A549 (cell line): ENCODE results near the gene GJB1. TPM values are rescaled to one million over a fixed set of nuclear protein-coding genes. Genes with fewer than 3 reads are reported as not detected.

ENCODE experiments used
- ATAC-seq, 2 experiments: fragments of 200-7000 bp in 1 of 2; fragments of >200 bp in 1 of 2; cut with Nextera tagmentation in 1 of 2; cut with Tn5 transposase in 1 of 2; 3 replicates each; pipeline versions ENCODE4 v1.8.0 to v1.9.1; 2018 to 2020; ENCODE audit warnings: mild to moderate bottlenecking in 1 of 2, moderate library complexity in 1 of 2
- CTCF ChIA-PET: fragments of 300-600 bp; sonication (Branson Sonifier 250); formaldehyde crosslinking; extraction: SDS; loops from one replicate; lab custom pipeline; 2021; ENCODE audit warnings: antibody characterized with exemption, inconsistent platforms; lab: Yijun Ruan, JAX
- POLR2A ChIA-PET: fragments of 350-600 bp; formaldehyde crosslinking; extraction: SDS; loops from one replicate; lab custom pipeline; 2021; ENCODE audit warnings: antibody characterized with exemption, inconsistent platforms; lab: Yijun Ruan, JAX
- DNase-seq, 2 experiments: peaks; one replicate each; pipeline versions ENCODE4 v3.0.0 to v3.0.0-alpha.2; 2011 to 2016; ENCODE audit warnings: low read depth in 1 of 2, low spot score in 1 of 2
- FAIRE-seq: peaks from 2 replicates; lab custom pipeline; 2011; peaks lifted over from hg19 to GRCh38; lab: Jason Lieb, UNC
- H3K27ac ChIP-seq, 2 experiments: fragments of >200 bp; sonication (Bioruptor Twin); formaldehyde crosslinking; 3 replicates each; pipeline ENCODE4 v1.5.1; 2016 to 2017
- H3K4me1 ChIP-seq: fragments of >200 bp; sonication (Bioruptor Twin); formaldehyde crosslinking; 3 replicates; pipeline ENCODE4 v1.6.1; 2016
- H3K4me2 ChIP-seq: fragments of >200 bp; sonication (Bioruptor Twin); formaldehyde crosslinking; 3 replicates; pipeline ENCODE4 v1.6.1; 2016
- H3K4me3 ChIP-seq: fragments of >200 bp; sonication (Bioruptor Twin); formaldehyde crosslinking; 3 replicates; pipeline ENCODE4 v1.5.1; 2016
- H3K9me3 ChIP-seq: fragments of >200 bp; sonication (Bioruptor Twin); formaldehyde crosslinking; 3 replicates; pipeline ENCODE4 v1.6.1; 2016
- CBX2 ChIP-seq: fragments of 200-600 bp; sonication (generic); IDR thresholded peaks from 2 replicates; pipeline ENCODE4 v1.6.1; 2016; ENCODE audit warnings: low read depth, mild to moderate bottlenecking, borderline replicate concordance
- CBX8 ChIP-seq: fragments of 200-600 bp; sonication (generic); IDR thresholded peaks from 2 replicates; pipeline ENCODE4 v1.6.1; 2016
- CHD4 ChIP-seq: fragments of 200-600 bp; sonication (generic); IDR thresholded peaks from 2 replicates; pipeline ENCODE4 v1.6.1; 2016; ENCODE audit warnings: antibody characterized with exemption, mild to moderate bottlenecking, borderline replicate concordance
- CTCF ChIP-seq: fragments of >200 bp; sonication (Bioruptor Twin); formaldehyde crosslinking; IDR thresholded peaks from 3 replicates; pipeline ENCODE4 v1.5.1; 2016
- EHF ChIP-seq: fragments of 250-450 bp; sonication (Bioruptor Pico); IDR thresholded peaks from 2 replicates; pipeline ENCODE4 v1.5.0; 2020; ENCODE audit warnings: mild to moderate bottlenecking
- ESRRA ChIP-seq: fragments of 150-350 bp; IDR thresholded peaks from 2 replicates; pipeline ENCODE4 v1.6.1; 2014; ENCODE audit warnings: mild to moderate bottlenecking, low read length, borderline replicate concordance
- FOSL2 ChIP-seq, 2 experiments: fragments of 450-650 bp in 1 of 2; fragments of >200 bp in 1 of 2; sonication (Bioruptor Twin) in 1 of 2; formaldehyde crosslinking; IDR thresholded peaks; 2 replicates each; pipeline versions ENCODE4 v1.5.0 to v1.6.1; 2016 to 2020; ENCODE audit warnings: mild to moderate bottlenecking in 1 of 2, moderate library complexity in 1 of 2
- GATA3 ChIP-seq: IDR thresholded peaks from 2 replicates; pipeline ENCODE4 v1.6.1; 2012; ENCODE audit warnings: borderline replicate concordance
- HES2 ChIP-seq: fragments of >200 bp; sonication (Bioruptor Twin); formaldehyde crosslinking; IDR thresholded peaks from 2 replicates; pipeline ENCODE4 v1.6.1; 2016
- HEYL ChIP-seq: fragments of 250-450 bp; sonication (Bioruptor Pico); IDR thresholded peaks from 2 replicates; pipeline ENCODE4 v1.8.0; 2021; ENCODE audit warnings: mild to moderate bottlenecking, moderate library complexity
- HOXA7 ChIP-seq: fragments of 250-450 bp; sonication (Bioruptor Pico); IDR thresholded peaks from 2 replicates; pipeline ENCODE4 v1.5.0; 2020; ENCODE audit warnings: mild to moderate bottlenecking, moderate library complexity
- HOXB13 ChIP-seq: fragments of 250-450 bp; sonication (Bioruptor Pico); IDR thresholded peaks from 2 replicates; pipeline ENCODE4 v1.5.0; 2020; ENCODE audit warnings: low read depth, mild to moderate bottlenecking, moderate library complexity
- MAFK ChIP-seq: fragments of 450-650 bp; IDR thresholded peaks from 2 replicates; pipeline ENCODE4 v1.6.1; 2014; ENCODE audit not compliant: partially characterized antibody
- NR3C1 ChIP-seq: fragments of >200 bp; sonication (Bioruptor Twin); formaldehyde crosslinking; IDR thresholded peaks from 3 replicates; pipeline ENCODE4 v1.6.1; 2017
- RFX5 ChIP-seq: fragments of 450-650 bp; IDR thresholded peaks from 2 replicates; pipeline ENCODE4 v1.7.1; 2014; ENCODE audit warnings: antibody characterized with exemption, mild to moderate bottlenecking, moderate library complexity
- SMC3 ChIP-seq: fragments of >200 bp; sonication (Bioruptor Twin); formaldehyde crosslinking; IDR thresholded peaks from 3 replicates; pipeline ENCODE4 v1.6.1; 2018; ENCODE audit warnings: inconsistent platforms
- SREBF2 ChIP-seq: fragments of 450-650 bp; IDR thresholded peaks from 2 replicates; pipeline ENCODE4 v1.6.1; 2014; ENCODE audit warnings: mild to moderate bottlenecking, moderate library complexity
- ZFP36 ChIP-seq: fragments of 450-650 bp; IDR thresholded peaks from 2 replicates; pipeline ENCODE4 v1.6.1; 2014; ENCODE audit warnings: borderline replicate concordance; ENCODE audit not compliant: partially characterized antibody
- ZNF302 ChIP-seq: fragments of 250-450 bp; sonication (Bioruptor Pico); IDR thresholded peaks from 2 replicates; pipeline ENCODE4 v1.9.0; 2021; ENCODE audit warnings: inconsistent platforms, mild to moderate bottlenecking, moderate library complexity
- WGBS: methylation state at CpG from one replicate; pipeline ENCODE4 v1.1.6; 2017; ENCODE audit errors: missing lambda C conversion rate; 5-methylcytosine and 5-hydroxymethylcytosine counted together
- polyA plus RNA-seq, 4 experiments: library from polyadenylated mRNA; depleted of rRNA in 3 of 4; stranded (reverse); fragments of >200 nt; fragmentation: RNase III in 1 of 4; extraction: RNeasy Plus Mini Kit Qiagen cat#74134 plus additional on column Dnase treatment in 1 of 4; gene quantifications; 2 replicates in 3 of 4; 3 replicates in 1 of 4; pipeline ENCODE4 v1.2.3, GENCODE V29; 2011 to 2017
- TF ChIP-seq, protein P1 (sequence below): fragments of 200-600 bp; sonication (generic); IDR thresholded peaks from 2 replicates; pipeline ENCODE4 v1.6.1; 2016; ENCODE audit warnings: antibody characterized with exemption, mild to moderate bottlenecking, moderate library complexity
- TF ChIP-seq, protein P2 (sequence below): fragments of 250-450 bp; sonication (Bioruptor Pico); IDR thresholded peaks from 2 replicates; pipeline ENCODE4 v1.5.0; 2020; ENCODE audit warnings: low read depth, mild to moderate bottlenecking, moderate library complexity
- TF ChIP-seq, protein P3 (sequence below): fragments of 250-450 bp; sonication (Bioruptor Pico); IDR thresholded peaks from 2 replicates; pipeline ENCODE4 v1.5.0; 2021; ENCODE audit warnings: mild to moderate bottlenecking, moderate library complexity, borderline replicate concordance
- TF ChIP-seq, protein P4 (sequence below): IDR thresholded peaks from 2 replicates; pipeline ENCODE4 v1.6.1; 2012

The GJB1 gene
- polyA plus RNA-seq, 2 of the 4 experiments (the other 2 are of a cell fraction): 0.13 to 0.39 TPM

DNA sequence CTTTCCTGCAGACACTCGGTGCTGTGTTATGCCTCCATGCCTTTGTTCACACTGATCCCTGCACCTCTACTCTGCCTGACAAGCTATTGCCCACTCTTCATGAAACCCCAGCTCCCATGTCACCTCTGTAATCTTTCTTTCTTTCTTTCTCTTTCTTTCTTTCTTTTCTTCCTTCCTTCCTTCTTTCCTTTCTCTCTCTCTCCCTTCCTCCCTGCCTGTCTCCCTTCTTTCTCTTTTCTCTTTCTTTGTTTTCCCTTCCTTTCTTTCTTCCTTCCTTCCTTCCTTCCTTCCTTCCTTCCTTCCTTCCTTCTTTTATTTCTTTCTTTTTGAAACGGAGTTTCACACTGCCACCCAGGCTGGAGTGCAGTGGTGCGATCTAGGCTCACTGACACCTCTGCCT lies 12.5 kb downstream of the GJB1 start:
- 59% methylated on average over 3 of the region's 3 CpGs for WGBS
- ATAC-seq (no peak), FAIRE-seq (no peak), DNase-seq (no peak)
- ChIA-PET POLR2A (no interaction called here), CTCF (no interaction called here)
- Histone ChIP-seq H3K4me1 (no peaks in the 10 kb centered on the region), H3K4me3 (no peak overlapping the region), H3K27ac (no peak overlapping the region), H3K4me2 (no peak overlapping the region), H3K9me3 (no peaks in the 10 kb centered on the region)
- TF ChIP-seq CBX2: no peak
- no peak for TF ChIP-seq NR3C1
- no peak for TF ChIP-seq HES2
- no peak for TF ChIP-seq ZNF302

DNA sequence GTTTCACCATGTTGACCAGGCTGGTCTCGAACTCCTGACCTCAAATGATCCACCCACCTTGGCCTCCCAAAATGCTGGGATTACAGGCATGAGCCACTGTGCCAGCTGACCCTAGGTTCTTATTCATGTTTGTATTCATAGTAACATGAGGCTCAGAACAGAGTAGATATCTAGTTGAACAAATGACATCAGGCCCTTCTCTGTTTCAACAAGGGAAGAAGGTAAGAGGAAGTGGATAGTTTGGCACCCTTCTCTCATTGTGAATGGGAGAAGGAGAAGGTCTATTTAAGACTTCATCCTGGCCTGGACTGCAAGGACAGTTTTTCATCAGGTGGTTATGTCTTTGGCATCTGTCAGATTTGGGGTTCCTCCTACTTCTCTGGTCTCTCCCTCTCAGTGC lies 13.8 kb downstream of the GJB1 start:
- FAIRE-seq: no peak

DNA sequence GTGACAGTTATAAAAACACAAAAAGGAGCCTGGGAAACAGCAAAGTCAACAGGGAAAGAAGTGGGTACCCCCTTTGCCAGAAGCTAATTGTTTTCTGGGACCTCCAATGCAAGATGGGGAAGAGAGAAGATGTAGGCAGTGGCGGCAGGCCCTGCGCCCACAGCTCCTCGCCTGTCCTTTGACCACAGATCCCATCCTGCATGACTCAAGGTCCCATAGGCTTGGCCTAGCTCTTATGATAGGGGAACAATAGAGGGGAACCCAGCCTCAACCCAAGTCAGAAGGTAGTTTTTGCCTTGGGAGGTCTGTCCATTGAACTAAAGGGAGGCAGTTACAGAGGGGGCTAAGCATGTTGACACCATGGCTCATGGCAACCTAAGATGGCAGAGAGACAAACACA lies 16.8 kb downstream of the GJB1 start:
- DNase-seq (no peak), FAIRE-seq (no peak), ATAC-seq (no peak)
- ChIA-PET POLR2A (interaction anchor here (1.6 kb wide), 1 partner anchor 15 kb away, joined by 5 read pairs; no protein-coding TSS in a partner anchor), CTCF (interaction anchor here (1.3 to 1.9 kb wide), 2 partner anchors 12 to 15 kb away, joined by 4 to 5 read pairs; partner anchors contain the start of gene ZMYM3)
- Histone ChIP-seq H3K4me3 (no peak overlapping the region), H3K9me3 (no peaks in the 10 kb centered on the region), H3K4me1 (no peaks in the 10 kb centered on the region), H3K4me2 (no peak overlapping the region), H3K27ac (no peak overlapping the region)
- WGBS: 86% methylated on average over 3 of the region's 3 CpGs
- TF ChIP-seq FOSL2 (IDR thresholded peaks at IDR 0.05) (no peak), FOSL2 (CRISPR knock-in tag; IDR thresholded peaks at IDR 0.05) (no peak), EHF (CRISPR knock-in tag) (no peak), CTCF (no peak), CBX8 (no peak), HOXA7 (CRISPR knock-in tag) (no peak), SREBF2 (no peak), ZFP36 (no peak), HES2 (no peak)
- TF ChIP-seq, protein P1, sequence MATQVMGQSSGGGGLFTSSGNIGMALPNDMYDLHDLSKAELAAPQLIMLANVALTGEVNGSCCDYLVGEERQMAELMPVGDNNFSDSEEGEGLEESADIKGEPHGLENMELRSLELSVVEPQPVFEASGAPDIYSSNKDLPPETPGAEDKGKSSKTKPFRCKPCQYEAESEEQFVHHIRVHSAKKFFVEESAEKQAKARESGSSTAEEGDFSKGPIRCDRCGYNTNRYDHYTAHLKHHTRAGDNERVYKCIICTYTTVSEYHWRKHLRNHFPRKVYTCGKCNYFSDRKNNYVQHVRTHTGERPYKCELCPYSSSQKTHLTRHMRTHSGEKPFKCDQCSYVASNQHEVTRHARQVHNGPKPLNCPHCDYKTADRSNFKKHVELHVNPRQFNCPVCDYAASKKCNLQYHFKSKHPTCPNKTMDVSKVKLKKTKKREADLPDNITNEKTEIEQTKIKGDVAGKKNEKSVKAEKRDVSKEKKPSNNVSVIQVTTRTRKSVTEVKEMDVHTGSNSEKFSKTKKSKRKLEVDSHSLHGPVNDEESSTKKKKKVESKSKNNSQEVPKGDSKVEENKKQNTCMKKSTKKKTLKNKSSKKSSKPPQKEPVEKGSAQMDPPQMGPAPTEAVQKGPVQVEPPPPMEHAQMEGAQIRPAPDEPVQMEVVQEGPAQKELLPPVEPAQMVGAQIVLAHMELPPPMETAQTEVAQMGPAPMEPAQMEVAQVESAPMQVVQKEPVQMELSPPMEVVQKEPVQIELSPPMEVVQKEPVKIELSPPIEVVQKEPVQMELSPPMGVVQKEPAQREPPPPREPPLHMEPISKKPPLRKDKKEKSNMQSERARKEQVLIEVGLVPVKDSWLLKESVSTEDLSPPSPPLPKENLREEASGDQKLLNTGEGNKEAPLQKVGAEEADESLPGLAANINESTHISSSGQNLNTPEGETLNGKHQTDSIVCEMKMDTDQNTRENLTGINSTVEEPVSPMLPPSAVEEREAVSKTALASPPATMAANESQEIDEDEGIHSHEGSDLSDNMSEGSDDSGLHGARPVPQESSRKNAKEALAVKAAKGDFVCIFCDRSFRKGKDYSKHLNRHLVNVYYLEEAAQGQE: no peak

More for the DNA sequence above, 13.8 kb downstream of the GJB1 start:
- Histone ChIP-seq H3K4me3 (no peak overlapping the region), H3K9me3 (no peaks in the 10 kb centered on the region), H3K27ac (no peak overlapping the region), H3K4me2 (no peak overlapping the region), H3K4me1 (no peaks in the 10 kb centered on the region)
- DNase-seq (no peak), ATAC-seq (no peak)
- ChIA-PET POLR2A (no interaction called here), CTCF (no interaction called here)
- WGBS: 67% methylated on average over 1 of the region's 1 CpG
- TF ChIP-seq SREBF2 (no peak), CHD4 (no peak), ZNF302 (no peak), HEYL (CRISPR knock-in tag) (no peak), HOXB13 (CRISPR knock-in tag) (no peak), GATA3 (no peak), SMC3 (no peak), EHF (CRISPR knock-in tag) (no peak), RFX5 (no peak), ESRRA (no peak), FOSL2 (IDR thresholded peaks at IDR 0.05) (no peak), FOSL2 (CRISPR knock-in tag; IDR thresholded peaks at IDR 0.05) (no peak), MAFK (no peak), HES2 (no peak), NR3C1 (no peak)
- TF ChIP-seq, protein P2, sequence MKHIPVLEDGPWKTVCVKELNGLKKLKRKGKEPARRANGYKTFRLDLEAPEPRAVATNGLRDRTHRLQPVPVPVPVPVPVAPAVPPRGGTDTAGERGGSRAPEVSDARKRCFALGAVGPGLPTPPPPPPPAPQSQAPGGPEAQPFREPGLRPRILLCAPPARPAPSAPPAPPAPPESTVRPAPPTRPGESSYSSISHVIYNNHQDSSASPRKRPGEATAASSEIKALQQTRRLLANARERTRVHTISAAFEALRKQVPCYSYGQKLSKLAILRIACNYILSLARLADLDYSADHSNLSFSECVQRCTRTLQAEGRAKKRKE (CRISPR knock-in tag): no peak
- TF ChIP-seq, protein P3, sequence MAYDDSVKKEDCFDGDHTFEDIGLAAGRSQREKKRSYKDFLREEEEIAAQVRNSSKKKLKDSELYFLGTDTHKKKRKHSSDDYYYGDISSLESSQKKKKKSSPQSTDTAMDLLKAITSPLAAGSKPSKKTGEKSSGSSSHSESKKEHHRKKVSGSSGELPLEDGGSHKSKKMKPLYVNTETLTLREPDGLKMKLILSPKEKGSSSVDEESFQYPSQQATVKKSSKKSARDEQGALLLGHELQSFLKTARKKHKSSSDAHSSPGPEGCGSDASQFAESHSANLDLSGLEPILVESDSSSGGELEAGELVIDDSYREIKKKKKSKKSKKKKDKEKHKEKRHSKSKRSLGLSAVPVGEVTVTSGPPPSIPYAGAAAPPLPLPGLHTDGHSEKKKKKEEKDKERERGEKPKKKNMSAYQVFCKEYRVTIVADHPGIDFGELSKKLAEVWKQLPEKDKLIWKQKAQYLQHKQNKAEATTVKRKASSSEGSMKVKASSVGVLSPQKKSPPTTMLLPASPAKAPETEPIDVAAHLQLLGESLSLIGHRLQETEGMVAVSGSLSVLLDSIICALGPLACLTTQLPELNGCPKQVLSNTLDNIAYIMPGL (CRISPR knock-in tag): no peak
- TF ChIP-seq, protein P4, sequence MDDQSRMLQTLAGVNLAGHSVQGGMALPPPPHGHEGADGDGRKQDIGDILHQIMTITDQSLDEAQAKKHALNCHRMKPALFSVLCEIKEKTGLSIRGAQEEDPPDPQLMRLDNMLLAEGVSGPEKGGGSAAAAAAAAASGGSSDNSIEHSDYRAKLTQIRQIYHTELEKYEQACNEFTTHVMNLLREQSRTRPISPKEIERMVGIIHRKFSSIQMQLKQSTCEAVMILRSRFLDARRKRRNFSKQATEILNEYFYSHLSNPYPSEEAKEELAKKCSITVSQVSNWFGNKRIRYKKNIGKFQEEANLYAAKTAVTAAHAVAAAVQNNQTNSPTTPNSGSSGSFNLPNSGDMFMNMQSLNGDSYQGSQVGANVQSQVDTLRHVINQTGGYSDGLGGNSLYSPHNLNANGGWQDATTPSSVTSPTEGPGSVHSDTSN: no peak
